ENCODE data around the gene VWA5A. TPM values are rescaled to one million over a fixed set of nuclear protein-coding genes. Genes with fewer than 3 reads are reported as not detected.

Gene VWA5A
- total and polyA plus RNA-seq, 9 of the 15 experiments (the other 6 are each of a cell fraction or from before 2014, with no cell fraction given): 4.6 to 19.7 (median 6.9) TPM

GRCh38 chr11:124170801-124171586 lies 55.7 kb downstream of the VWA5A start (continued):
- TF ChIP-seq SAFB (IDR thresholded peaks at IDR 0.05; ENCODE audit: borderline replicate concordance, low read depth, low read length) (peak; percentile 74; the same call in 1 of the 2 replicates), MNT (conservative IDR thresholded peaks at IDR 0.05) (peak; percentile 66 to 89), MCM2 (IDR thresholded peaks at IDR 0.05; ENCODE audit: low read depth) (no peak), ZNF41 (CRISPR knock-in tag; conservative IDR thresholded peaks at IDR 0.05) (no peak), BHLHE40 (IDR thresholded peaks at IDR 0.05; ENCODE audit: low read length) (no peak), AFF4 (CRISPR knock-in tag; IDR thresholded peaks at IDR 0.05) (0 out of 2 replicates have a peak, but pooled peaks have one; percentile 4), TSC22D4 (tag; IDR thresholded peaks at IDR 0.05) (no peak), TRIM24 (IDR thresholded peaks at IDR 0.05) (peak in 1 of 2 experiments; percentile 46; a peak in 1 of 4 replicates), DPF2 (IDR thresholded peaks at IDR 0.05) (no peak), ZBTB8A (IDR thresholded peaks at IDR 0.05; ENCODE audit: partially characterized antibody) (peak; percentile 98), HLTF (IDR thresholded peaks at IDR 0.05) (peak; percentile 76; the same call in 1 of the 2 replicates), BMI1 (IDR thresholded peaks at IDR 0.05; ENCODE audit: low read length) (no peak), HCFC1 (IDR thresholded peaks at IDR 0.05; ENCODE audit: low read depth, low read length) (no peak), SREBF2 (CRISPR knock-in tag; IDR thresholded peaks at IDR 0.05) (0 out of 2 replicates have a peak, but pooled peaks have one; percentile 32), ZFPM2 (CRISPR knock-in tag; IDR thresholded peaks at IDR 0.05) (no peak), CBFA2T2 (conservative IDR thresholded peaks at IDR 0.05) (no peak), GATA2 (CRISPR knock-in tag; IDR thresholded peaks at IDR 0.05) (no peak), POLR2H (tag; IDR thresholded peaks at IDR 0.05; ENCODE audit: low read depth) (peak; percentile 75)

Data from K562 (cell line).